Stimulated activated naive CD8-positive, alpha-beta T cell treated with anti-CD3 and anti-CD28 coated beads, Interleukin-15, Interleukin-2, amounts not matched to agents 100 U/mL and 50 U/mL, for 24 hours (primary cell): ENCODE data around the gene ADGRA1.

Experiments used
- ATAC-seq: fragments of 150-1000 bp; cut with Tn5 transposase; one replicate; pipeline ENCODE4 v1.10.0; 2021
- DNase-seq: peaks from one replicate; pipeline ENCODE4 v3.0.0; 2021

ADGRA1 gene

DNA sequence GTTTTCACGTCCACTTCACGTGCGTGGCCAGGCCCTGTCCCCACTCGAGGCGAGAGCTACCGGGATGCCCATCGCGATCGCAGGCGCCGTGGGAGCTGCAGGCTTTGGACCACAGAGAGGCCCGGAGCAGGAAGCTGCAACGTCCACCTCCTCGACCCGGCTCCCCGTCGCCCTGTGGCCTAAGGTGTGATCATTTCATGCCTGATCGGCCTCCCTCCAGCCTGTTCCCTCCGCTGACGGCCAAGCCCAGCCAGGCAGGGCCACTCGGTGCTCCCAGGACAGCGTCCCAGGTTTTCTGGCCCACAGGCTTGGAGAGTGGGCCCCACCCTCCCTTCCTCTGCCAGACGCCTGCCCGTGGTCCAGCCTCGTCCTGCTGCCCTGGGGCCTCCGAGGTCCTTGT is 91.9 kb downstream of the ADGRA1 start:
- no peak for DNase-seq
- no peak for ATAC-seq

DNA sequence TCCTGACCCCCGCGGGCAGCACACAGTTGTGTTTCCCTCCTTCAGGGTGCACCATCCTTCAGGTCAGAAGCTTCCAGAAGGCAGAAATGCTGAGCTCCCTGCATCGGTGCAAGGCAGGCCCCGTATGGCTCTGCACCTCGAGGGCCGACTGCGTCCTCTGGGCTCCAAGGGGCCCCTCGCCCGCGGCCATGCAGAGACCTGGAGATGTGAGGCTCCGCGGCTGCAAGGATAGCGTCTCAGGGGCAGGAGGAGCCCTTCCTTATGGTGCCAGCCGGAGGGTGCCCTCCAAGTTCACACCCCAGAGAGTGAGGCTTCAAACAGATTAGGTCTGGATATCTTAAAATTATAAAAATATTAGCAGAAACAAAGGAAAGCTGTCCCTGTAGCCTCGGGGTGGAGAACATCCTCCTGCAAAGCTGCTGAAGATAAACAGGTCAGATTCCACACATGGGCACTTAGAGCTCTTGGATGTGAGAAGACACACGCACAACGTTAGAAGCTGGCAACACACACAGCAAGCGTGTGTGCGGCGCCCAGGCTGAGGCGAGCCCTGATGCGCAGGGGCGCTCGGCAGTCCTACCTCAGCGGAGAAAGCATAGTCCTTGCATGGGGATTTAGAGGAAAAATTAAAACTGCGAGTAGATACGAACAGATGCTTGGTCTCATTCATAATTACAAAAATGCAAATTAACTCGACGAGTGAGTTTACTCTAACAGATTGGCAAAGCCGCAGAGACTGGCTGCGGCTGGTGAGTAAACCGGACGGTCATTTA is 92.7 kb downstream of the ADGRA1 start:
- DNase-seq (no peak), ATAC-seq (no peak)

DNA sequence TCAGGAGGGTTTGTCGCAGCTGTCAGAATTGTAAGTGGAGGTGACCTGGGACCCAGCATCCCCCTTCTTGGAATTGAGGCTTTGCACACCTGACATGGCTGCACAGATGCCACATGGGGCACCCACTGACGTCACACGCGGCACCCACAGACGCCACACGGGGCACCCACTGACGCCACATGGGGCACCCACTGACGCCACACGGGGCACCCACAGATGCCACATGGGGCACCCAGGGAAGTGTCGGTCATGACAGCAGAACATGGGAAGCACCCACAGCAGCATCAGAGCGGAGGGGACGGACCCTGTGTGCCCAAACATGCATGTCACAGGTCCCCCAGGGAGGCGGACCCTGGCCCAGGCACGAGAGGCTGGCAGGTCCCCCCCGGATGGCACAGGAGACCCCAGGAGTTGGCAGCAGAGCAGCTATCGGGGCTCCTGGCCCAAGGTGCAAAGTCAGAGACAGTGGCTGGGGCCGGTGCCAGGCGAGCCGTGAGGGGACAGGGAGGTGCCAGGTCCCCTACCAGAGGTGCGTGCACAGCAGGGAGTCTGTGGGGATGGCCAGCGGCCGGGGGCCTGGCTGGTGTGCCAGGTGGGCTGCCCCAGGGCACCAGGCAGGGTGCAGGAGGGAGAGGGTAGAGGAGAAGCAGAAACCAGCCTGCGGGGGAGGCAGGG is 93.4 kb downstream of the ADGRA1 start:
- no peak for ATAC-seq

More for the DNA sequence above, 93.4 kb downstream of the ADGRA1 start:
- no peak for DNase-seq
